CD14-positive monocyte (primary cell): ENCODE data around the gene RALGAPA2. TPM values are rescaled to one million over a fixed set of nuclear protein-coding genes. Genes with fewer than 3 reads are reported as not detected.
A peak's percentile ranks its signal among the peaks of the same experiment; 100 is the strongest.

Experiments
- DNase-seq, 3 donors: peaks; one replicate each; pipeline ENCODE4 v3.0.0-alpha.2; 2011 to 2022
- H2AFZ ChIP-seq: 2 replicates; pipeline ENCODE4 v1.6.0; 2012; ENCODE audit warnings: mild to moderate bottlenecking, low read depth, low read length, inconsistent platforms; ENCODE audit not compliant: insufficient read depth, poor library complexity, severe bottlenecking
- H3K27ac ChIP-seq, 2 donors: 1 replicate in 1 of 2; 2 replicates in 1 of 2; pipeline ENCODE4 v1.5.1; 2012 to 2013; ENCODE audit warnings: low read length in 2 of 2, control low read depth in 1 of 2, inconsistent platforms in 1 of 2, low read depth in 1 of 2, mild to moderate bottlenecking in 1 of 2
- H3K27me3 ChIP-seq, 2 donors: one replicate each; pipeline versions ENCODE4 v1.6.0 to v1.6.1; 2011 to 2013; ENCODE audit warnings: low read length in 2 of 2; ENCODE audit not compliant: control insufficient read depth in 2 of 2, insufficient read depth in 2 of 2
- H3K36me3 ChIP-seq, 2 donors: replicated peaks in 1 of 2; 1 replicate in 1 of 2; 2 replicates in 1 of 2; pipeline versions ENCODE4 v1.5.1 to v1.6.1; 2012 to 2013; ENCODE audit warnings: low read length in 2 of 2, control low read depth in 1 of 2, inconsistent platforms in 1 of 2, mild to moderate bottlenecking in 1 of 2; ENCODE audit not compliant: insufficient read depth in 2 of 2, control insufficient read depth in 1 of 2
- H3K4me1 ChIP-seq, 2 donors: 1 replicate in 1 of 2; 2 replicates in 1 of 2; pipeline versions ENCODE4 v1.5.1 to v1.6.1; 2012 to 2013; ENCODE audit warnings: low read length in 2 of 2, control low read depth in 1 of 2, inconsistent platforms in 1 of 2, mild to moderate bottlenecking in 1 of 2, moderate library complexity in 1 of 2; ENCODE audit not compliant: insufficient read depth in 2 of 2, control insufficient read depth in 1 of 2
- H3K4me2 ChIP-seq: replicated peaks from 2 replicates; pipeline ENCODE3; 2012; ENCODE audit warnings: low read length, moderate library complexity, mild to moderate bottlenecking; ENCODE audit not compliant: poor library complexity, severe bottlenecking; ENCODE audit errors: extremely low read depth
- H3K4me3 ChIP-seq, 3 experiments: fragments of 200-600 bp in 1 of 3; sonication (generic) in 1 of 3; replicated peaks in 1 of 3; 1 replicate in 2 of 3; 2 replicates in 1 of 3; pipeline ENCODE4 v1.5.1; 2011 to 2013; ENCODE audit warnings: low read length in 3 of 3, mild to moderate bottlenecking in 3 of 3, control low read depth in 2 of 3, low read depth in 2 of 3, inconsistent platforms in 1 of 3, moderate library complexity in 1 of 3
- H3K79me2 ChIP-seq: 2 replicates; pipeline ENCODE4 v1.6.0; 2012; ENCODE audit warnings: mild to moderate bottlenecking, control low read depth, inconsistent platforms, low read length, moderate library complexity; ENCODE audit not compliant: insufficient read depth
- H3K9ac ChIP-seq: 2 replicates; pipeline ENCODE4 v1.6.0; 2017; ENCODE audit warnings: low read length, mild to moderate bottlenecking; ENCODE audit not compliant: insufficient read depth, poor library complexity, severe bottlenecking
- H3K9me3 ChIP-seq, 2 donors: replicated peaks in 1 of 2; 1 replicate in 1 of 2; 2 replicates in 1 of 2; pipeline versions ENCODE4 v1.5.1 to v1.6.1; 2012 to 2013; ENCODE audit warnings: low read length in 2 of 2, control low read depth in 1 of 2; ENCODE audit not compliant: control insufficient read depth in 1 of 2, insufficient read depth in 1 of 2
- H4K20me1 ChIP-seq: 2 replicates; pipeline ENCODE4 v1.6.0; 2012; ENCODE audit warnings: mild to moderate bottlenecking, low read length, control low read depth, moderate library complexity; ENCODE audit not compliant: insufficient read depth
- H3K27ac Mint-ChIP-seq, 7 donors: one replicate each; pipeline ENCODE4 v1.8.0; 2020; ENCODE audit warnings: mild to moderate bottlenecking in 7 of 7, mixed read lengths in 7 of 7, moderate library complexity in 6 of 7, inconsistent platforms in 2 of 7
- H3K27me3 Mint-ChIP-seq, 3 donors: one replicate each; pipeline ENCODE4 v1.8.0; 2021 to 2022; ENCODE audit warnings: low read depth in 3 of 3, mild to moderate bottlenecking in 3 of 3, mixed read lengths in 3 of 3, moderate library complexity in 3 of 3, inconsistent platforms in 1 of 3
- H3K36me3 Mint-ChIP-seq, 2 donors: one replicate each; pipeline ENCODE4 v1.8.0; 2020; ENCODE audit warnings: mixed read lengths in 2 of 2, inconsistent platforms in 1 of 2, mild to moderate bottlenecking in 1 of 2
- H3K4me1 Mint-ChIP-seq: one replicate; pipeline ENCODE4 v1.8.0; 2020; ENCODE audit warnings: mild to moderate bottlenecking, mixed read lengths
- H3K4me3 Mint-ChIP-seq, 2 donors: one replicate each; pipeline ENCODE4 v1.8.0; 2020; ENCODE audit warnings: mild to moderate bottlenecking in 2 of 2, mixed read lengths in 2 of 2, moderate library complexity in 1 of 2
- H3K9me3 Mint-ChIP-seq, 7 donors: one replicate each; pipeline ENCODE4 v1.8.0; 2020 to 2022; ENCODE audit warnings: mixed read lengths in 7 of 7, mild to moderate bottlenecking in 6 of 7, moderate library complexity in 6 of 7, inconsistent platforms in 2 of 7
- CTCF ChIP-seq: fragments of 200-600 bp; IDR thresholded peaks from one replicate; pipeline ENCODE4 v1.8.0; 2022; ENCODE audit warnings: antibody characterized with exemption, mild to moderate bottlenecking
- WGBS: methylation state at CpG from one replicate; pipeline ENCODE4 v1.1.5; 2013; ENCODE audit warnings: missing lambda C conversion rate; ENCODE audit not compliant: insufficient coverage; 5-methylcytosine and 5-hydroxymethylcytosine counted together
- intact Hi-C, 2 donors: fragments of 100-400 bp; cut with micrococcal nuclease; formaldehyde crosslinking; loops; one replicate each; pipeline versions ENCODE4 v1.15.0 to v1.15.1; 2023
- polyA plus RNA-seq, 3 donors: library from polyadenylated mRNA; depleted of rRNA in 1 of 3; unstranded in 2 of 3; stranded (reverse) in 1 of 3; fragments of 300-500 nt in 2 of 3; fragments of >200 nt in 1 of 3; fragmentation: Illumina TruSeq in 2 of 3; gene quantifications; 1 replicate in 2 of 3; 2 replicates in 1 of 3; pipeline ENCODE4 v1.2.3, GENCODE V29; 2012 to 2021

RALGAPA2 gene
- polyA plus RNA-seq, 3 donors: 6.2 to 13.0 (median 8.9) TPM

- DNase-seq: no peak
- intact Hi-C loops: no loop called here
Observed at GRCh38 chr20:20411836-20412235, 300.6 kb downstream of the RALGAPA2 start.

GRCh38 chr20:20411402-20411801, 301.0 kb downstream of the RALGAPA2 start:
- no peaks in the 10 kb centered on the region for H3K27me3 Mint-ChIP-seq
- H3K4me3 Mint-ChIP-seq: no peak overlapping the region

More at GRCh38 chr20:20411836-20412235, 300.6 kb downstream of the RALGAPA2 start:
- H3K79me2 ChIP-seq: no peaks in the 10 kb centered on the region
- no peak for TF ChIP-seq CTCF
- peak overlapping the region in 1 of 7 donors; percentile 46 for H3K27ac Mint-ChIP-seq
- H3K4me3 Mint-ChIP-seq: no peak overlapping the region
- H3K9me3 ChIP-seq: no peaks in the 10 kb centered on the region
- H3K27me3 ChIP-seq: no peaks in the 10 kb centered on the region
- H3K4me1 ChIP-seq: no peaks in the 10 kb centered on the region
- H3K36me3 Mint-ChIP-seq: peaks cover 42 to 61% of the 10 kb centered on the region in 2 donors
- H3K36me3 ChIP-seq: peaks cover 10 to 67% of the 10 kb centered on the region in 2 donors
- H3K9me3 Mint-ChIP-seq: no peaks in the 10 kb centered on the region
- H3K4me1 Mint-ChIP-seq: no peaks in the 10 kb centered on the region
- H3K27ac ChIP-seq: no peak overlapping the region
- H3K4me3 ChIP-seq: no peak overlapping the region
- H3K9ac ChIP-seq: no peak overlapping the region
- 97% methylated on average over 15 of the region's 17 CpGs for WGBS
- no peaks in the 10 kb centered on the region for H3K27me3 Mint-ChIP-seq
- H3K4me2 ChIP-seq: no peak overlapping the region
- H4K20me1 ChIP-seq: no peaks in the 10 kb centered on the region
- no peak overlapping the region for H2AFZ ChIP-seq

More at GRCh38 chr20:20411402-20411801, 301.0 kb downstream of the RALGAPA2 start:
- H3K4me2 ChIP-seq: no peak overlapping the region
- no peak overlapping the region for H3K4me3 ChIP-seq
- Mint-ChIP-seq H3K9me3 (no peaks in the 10 kb centered on the region), H3K27ac (peak overlapping the region in 1 of 7 donors; percentile 10), H3K4me1 (no peaks in the 10 kb centered on the region), H3K36me3 (peaks cover 41 to 58% of the 10 kb centered on the region in 2 donors)
- no peaks in the 10 kb centered on the region for H3K27me3 ChIP-seq
- intact Hi-C loops: no loop called here
- H3K79me2 ChIP-seq: no peaks in the 10 kb centered on the region
- H3K9me3 ChIP-seq: no peaks in the 10 kb centered on the region
- no peak overlapping the region for H2AFZ ChIP-seq
- no peak for TF ChIP-seq CTCF
- no peak for DNase-seq
- WGBS: 95% methylated on average over 5 of the region's 12 CpGs
- no peak overlapping the region for H3K27ac ChIP-seq
- H3K4me1 ChIP-seq: no peaks in the 10 kb centered on the region
- no peak overlapping the region for H3K9ac ChIP-seq
- peaks cover 10 to 67% of the 10 kb centered on the region in 2 donors for H3K36me3 ChIP-seq
- no peaks in the 10 kb centered on the region for H4K20me1 ChIP-seq
